K562 (cell line): Measurements from ENCODE around the gene NT5C.

Experiments used
- EZH2 ChIP-seq: IDR thresholded peaks from 2 replicates; pipeline ENCODE4 v1.6.1; 2012; ENCODE audit warnings: low read depth, mild to moderate bottlenecking, inconsistent platforms, low read length, borderline replicate concordance
- FOXP1 ChIP-seq: sonication (generic); formaldehyde crosslinking; IDR thresholded peaks from 2 replicates; pipeline ENCODE4 v1.8.0; 2022; ENCODE audit warnings: mild to moderate bottlenecking, missing genetic modification reagents
- GABPB1 ChIP-seq: sonication (generic); formaldehyde crosslinking; IDR thresholded peaks from 2 replicates; pipeline ENCODE4 v1.8.0; 2022; ENCODE audit warnings: mild to moderate bottlenecking, missing genetic modification reagents
- POLR2A ChIP-seq: fragments of 450-650 bp; conservative IDR thresholded peaks from 2 replicates; pipeline ENCODE4 v1.6.1; 2016
- POLR2AphosphoS5 ChIP-seq: IDR thresholded peaks from 2 replicates; pipeline ENCODE4 v1.6.1; 2011; ENCODE audit warnings: mild to moderate bottlenecking, low read depth, low read length, moderate library complexity; ENCODE audit not compliant: control insufficient read depth, insufficient read depth
- RFX1 ChIP-seq: fragments of 450-650 bp; IDR thresholded peaks from 2 replicates; pipeline ENCODE4 v1.6.1; 2016; ENCODE audit warnings: mild to moderate bottlenecking, moderate library complexity
- SETDB1 ChIP-seq: IDR thresholded peaks from one replicate; pipeline ENCODE4 v1.6.1; 2012; ENCODE audit warnings: low read length, control low read depth, inconsistent platforms
- SRF ChIP-seq, 2 experiments: fragments of 250-450, 450-650 bp in 1 of 2; sonication (Bioruptor Pico) in 1 of 2; sonication (generic) in 1 of 2; formaldehyde crosslinking; IDR thresholded peaks; 2 replicates each; pipeline versions ENCODE4 v1.5.0 to v1.5.1; 2020 to 2022; ENCODE audit warnings: mild to moderate bottlenecking in 1 of 2, missing genetic modification reagents in 1 of 2
- TGIF2 ChIP-seq: sonication (generic); formaldehyde crosslinking; IDR thresholded peaks from 2 replicates; pipeline ENCODE4 v1.8.1; 2022; ENCODE audit warnings: mild to moderate bottlenecking, missing genetic modification reagents, moderate library complexity
- ZNF232 ChIP-seq: sonication (generic); formaldehyde crosslinking; IDR thresholded peaks from 2 replicates; pipeline ENCODE4 v1.8.0; 2022; ENCODE audit warnings: mild to moderate bottlenecking, missing genetic modification reagents
- ZNF274 ChIP-seq: IDR thresholded peaks from 2 replicates; pipeline ENCODE4 v1.6.1; 2011; ENCODE audit warnings: low read depth, mild to moderate bottlenecking, low read length, moderate library complexity, borderline replicate concordance
- TF ChIP-seq, protein P1 (sequence below): sonication (generic); formaldehyde crosslinking; IDR thresholded peaks from 2 replicates; pipeline ENCODE4 v1.9.0; 2022; ENCODE audit warnings: mild to moderate bottlenecking, missing genetic modification reagents
- TF ChIP-seq, protein P2 (sequence below): fragments of 250-450 bp; sonication (Bioruptor Pico); IDR thresholded peaks from 2 replicates; pipeline ENCODE4 v1.4.0; 2020; ENCODE audit warnings: mild to moderate bottlenecking, moderate library complexity, borderline replicate concordance

- TF ChIP-seq SRF (CRISPR knock-in tag; IDR thresholded peaks at IDR 0.05) (no peak), POLR2A (no peak), EZH2 (no peak), RFX1 (no peak), ZNF232 (no peak), FOXP1 (CRISPR knock-in tag) (no peak), SETDB1 (no peak), GABPB1 (no peak), POLR2AphosphoS5 (0 out of 2 replicates have a peak, but pooled peaks have one; percentile 26), ZNF274 (no peak), TGIF2 (CRISPR knock-in tag) (no peak)
- TF ChIP-seq, protein P1, sequence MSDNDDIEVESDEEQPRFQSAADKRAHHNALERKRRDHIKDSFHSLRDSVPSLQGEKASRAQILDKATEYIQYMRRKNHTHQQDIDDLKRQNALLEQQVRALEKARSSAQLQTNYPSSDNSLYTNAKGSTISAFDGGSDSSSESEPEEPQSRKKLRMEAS (CRISPR knock-in tag) = no peak
- TF ChIP-seq, protein P2, sequence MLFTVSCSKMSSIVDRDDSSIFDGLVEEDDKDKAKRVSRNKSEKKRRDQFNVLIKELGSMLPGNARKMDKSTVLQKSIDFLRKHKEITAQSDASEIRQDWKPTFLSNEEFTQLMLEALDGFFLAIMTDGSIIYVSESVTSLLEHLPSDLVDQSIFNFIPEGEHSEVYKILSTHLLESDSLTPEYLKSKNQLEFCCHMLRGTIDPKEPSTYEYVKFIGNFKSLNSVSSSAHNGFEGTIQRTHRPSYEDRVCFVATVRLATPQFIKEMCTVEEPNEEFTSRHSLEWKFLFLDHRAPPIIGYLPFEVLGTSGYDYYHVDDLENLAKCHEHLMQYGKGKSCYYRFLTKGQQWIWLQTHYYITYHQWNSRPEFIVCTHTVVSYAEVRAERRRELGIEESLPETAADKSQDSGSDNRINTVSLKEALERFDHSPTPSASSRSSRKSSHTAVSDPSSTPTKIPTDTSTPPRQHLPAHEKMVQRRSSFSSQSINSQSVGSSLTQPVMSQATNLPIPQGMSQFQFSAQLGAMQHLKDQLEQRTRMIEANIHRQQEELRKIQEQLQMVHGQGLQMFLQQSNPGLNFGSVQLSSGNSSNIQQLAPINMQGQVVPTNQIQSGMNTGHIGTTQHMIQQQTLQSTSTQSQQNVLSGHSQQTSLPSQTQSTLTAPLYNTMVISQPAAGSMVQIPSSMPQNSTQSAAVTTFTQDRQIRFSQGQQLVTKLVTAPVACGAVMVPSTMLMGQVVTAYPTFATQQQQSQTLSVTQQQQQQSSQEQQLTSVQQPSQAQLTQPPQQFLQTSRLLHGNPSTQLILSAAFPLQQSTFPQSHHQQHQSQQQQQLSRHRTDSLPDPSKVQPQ (CRISPR knock-in tag) = no peak
These were observed 15.1 kb upstream of the NT5C start for GRCh38 chr17:75146592-75146991.
